Fibroblast of lung (primary cell): ENCODE measurements around the gene PI16. TPM values are rescaled to one million over a fixed set of nuclear protein-coding genes. Genes with fewer than 3 reads are reported as not detected.

Experiments
- DNase-seq, 2 donors: peaks; one replicate each; pipeline versions ENCODE4 v3.0.0 to v3.0.0-alpha.2; 2010; ENCODE audit warnings: low read depth in 2 of 2
- H2AFZ ChIP-seq: 2 replicates; pipeline ENCODE4 v1.5.1; 2012; ENCODE audit warnings: low read length, control low read depth, inconsistent platforms
- H3K27ac ChIP-seq: 2 replicates; pipeline ENCODE4 v1.5.1; 2011; ENCODE audit warnings: low read length, control low read depth; ENCODE audit not compliant: insufficient read depth
- H3K27me3 ChIP-seq: 2 replicates; pipeline ENCODE4 v1.5.1; 2011; ENCODE audit warnings: mild to moderate bottlenecking, low read length; ENCODE audit not compliant: control insufficient read depth, insufficient read depth
- H3K36me3 ChIP-seq: 2 replicates; pipeline ENCODE4 v1.5.1; 2011; ENCODE audit warnings: low read length; ENCODE audit not compliant: control insufficient read depth, insufficient read depth
- H3K4me1 ChIP-seq: 2 replicates; pipeline ENCODE4 v1.5.1; 2011; ENCODE audit warnings: low read length; ENCODE audit not compliant: control insufficient read depth, insufficient read depth; ENCODE audit errors: extremely low read depth
- H3K4me2 ChIP-seq: 2 replicates; pipeline ENCODE4 v1.5.1; 2011; ENCODE audit warnings: low read length, control low read depth; ENCODE audit not compliant: insufficient read depth; ENCODE audit errors: extremely low read depth
- H3K4me3 ChIP-seq, 4 experiments: fragments of 200-600 bp in 1 of 4; sonication (generic) in 1 of 4; replicated peaks in 1 of 4; 2 replicates each; pipeline ENCODE4 v1.5.1; 2011 to 2016; ENCODE audit warnings: low read length in 4 of 4, low read depth in 3 of 4, mild to moderate bottlenecking in 3 of 4, control low read depth in 2 of 4, inconsistent platforms in 1 of 4, mixed read lengths in 1 of 4; ENCODE audit not compliant: insufficient read depth in 1 of 4; ENCODE audit errors: control extremely low read depth in 1 of 4
- H3K79me2 ChIP-seq: 2 replicates; pipeline ENCODE4 v1.5.1; 2012; ENCODE audit warnings: mild to moderate bottlenecking, low read length, inconsistent platforms; ENCODE audit not compliant: control insufficient read depth, insufficient read depth
- H3K9ac ChIP-seq: 2 replicates; pipeline ENCODE4 v1.5.1; 2011; ENCODE audit warnings: mild to moderate bottlenecking, low read length, control low read depth; ENCODE audit not compliant: insufficient read depth
- H3K9me3 ChIP-seq: 2 replicates; pipeline ENCODE4 v1.5.1; 2012; ENCODE audit warnings: low read depth, low read length; ENCODE audit not compliant: control insufficient read depth, insufficient read depth
- H4K20me1 ChIP-seq: 2 replicates; pipeline ENCODE4 v1.5.1; 2011; ENCODE audit warnings: low read length; ENCODE audit not compliant: control insufficient read depth, insufficient read depth; ENCODE audit errors: extremely low read depth
- CTCF ChIP-seq, 2 donors: IDR thresholded peaks in 1 of 2; conservative IDR thresholded peaks in 1 of 2; 1 replicate in 1 of 2; 2 replicates in 1 of 2; pipeline ENCODE4 v1.5.1; 2011 to 2012; ENCODE audit warnings: low read length in 2 of 2, control low read depth in 1 of 2, inconsistent platforms in 1 of 2, low read depth in 1 of 2, mild to moderate bottlenecking in 1 of 2
- EZH2 ChIP-seq: IDR thresholded peaks from 2 replicates; pipeline ENCODE4 v1.5.1; 2012; ENCODE audit warnings: low read length, control low read depth, mild to moderate bottlenecking; ENCODE audit errors: missing control alignments
- polyA plus RNA-seq, 2 donors: library from polyadenylated mRNA; depleted of rRNA in 1 of 2; stranded (reverse) in 1 of 2; unstranded in 1 of 2; fragments of >200 nt; gene quantifications; 2 replicates each; pipeline ENCODE4 v1.2.1, GENCODE V29; 2011 to 2012; ENCODE audit warnings: missing spikeins in 1 of 2
- total RNA-seq: library from RNA; depleted of rRNA; stranded (reverse); fragments of >200 nt; gene quantifications from 2 replicates; pipeline ENCODE4 v1.2.1, GENCODE V29; 2014

The PI16 gene
- total and polyA plus RNA-seq, 2 donors (not counting 1 experiment from before 2014, with no cell fraction given), result 0.09 TPM; not detected in 1

GRCh38 chr6:36964349-36964748 lies 9.8 kb downstream of the PI16 start:
- H3K36me3 ChIP-seq, result peaks cover 16% of the 10 kb centered on the region
- TF ChIP-seq CTCF (conservative IDR thresholded peaks at IDR 0.05 in 1 of 2, IDR thresholded peaks at IDR 0.05 in 1 of 2; ENCODE audit: low read depth in 1 of 2, low read length in 2 of 2) (no peak), EZH2 (no peak)
- no peaks in the 10 kb centered on the region for H3K4me1 ChIP-seq
- no peak overlapping the region for H2AFZ ChIP-seq
- H3K9ac ChIP-seq, result no peak overlapping the region
- H3K27me3 ChIP-seq, result no peaks in the 10 kb centered on the region
- no peaks in the 10 kb centered on the region for H3K9me3 ChIP-seq
- DNase-seq, result no peak
- no peak overlapping the region for H3K4me2 ChIP-seq
- no peak overlapping the region for H3K27ac ChIP-seq
- H4K20me1 ChIP-seq, result no peaks in the 10 kb centered on the region
- no peaks in the 10 kb centered on the region for H3K79me2 ChIP-seq
- H3K4me3 ChIP-seq, result no peak overlapping the region

GRCh38 chr6:36964908-36965307 lies 10.4 kb downstream of the PI16 start:
- H3K4me1 ChIP-seq, result no peaks in the 10 kb centered on the region
- no peak for TF ChIP-seq EZH2
- no peak for TF ChIP-seq CTCF (conservative IDR thresholded peaks at IDR 0.05 in 1 of 2, IDR thresholded peaks at IDR 0.05 in 1 of 2; ENCODE audit: low read depth in 1 of 2, low read length in 2 of 2)
- no peak for DNase-seq
- no peak overlapping the region for H2AFZ ChIP-seq
- peaks cover 16% of the 10 kb centered on the region for H3K36me3 ChIP-seq
- H3K79me2 ChIP-seq, result no peaks in the 10 kb centered on the region
- H3K27ac ChIP-seq, result no peak overlapping the region
- H3K4me2 ChIP-seq, result no peak overlapping the region
- H3K4me3 ChIP-seq, result no peak overlapping the region
- no peaks in the 10 kb centered on the region for H3K9me3 ChIP-seq
- no peak overlapping the region for H3K9ac ChIP-seq
- H3K27me3 ChIP-seq, result no peaks in the 10 kb centered on the region
- H4K20me1 ChIP-seq, result no peaks in the 10 kb centered on the region

GRCh38 chr6:36967301-36967700 lies 12.8 kb downstream of the PI16 start:
- Histone ChIP-seq H3K9ac (no peak overlapping the region), H3K4me2 (no peak overlapping the region), H3K27me3 (no peaks in the 10 kb centered on the region), H3K9me3 (no peaks in the 10 kb centered on the region), H2AFZ (no peak overlapping the region), H3K4me3 (no peak overlapping the region), H4K20me1 (no peaks in the 10 kb centered on the region), H3K27ac (no peak overlapping the region), H3K4me1 (no peaks in the 10 kb centered on the region), H3K36me3 (peaks cover 31% of the 10 kb centered on the region), H3K79me2 (no peaks in the 10 kb centered on the region)
- TF ChIP-seq CTCF (conservative IDR thresholded peaks at IDR 0.05 in 1 of 2, IDR thresholded peaks at IDR 0.05 in 1 of 2; ENCODE audit: low read depth in 1 of 2, low read length in 2 of 2) (no peak), EZH2 (no peak)
- no peak for DNase-seq
